ENCODE data around the gene STAB1. TPM values are rescaled to one million over a fixed set of nuclear protein-coding genes. Genes with fewer than 3 reads are reported as not detected.

Gene STAB1
- total and polyA plus RNA-seq, 2 donors (not counting 1 experiment from before 2014, with no cell fraction given) = under 0.01 to 0.09 TPM

- Histone ChIP-seq H3K9ac (ENCODE audit: insufficient read depth, low read length) (no peak overlapping the region), H3K79me2 (ENCODE audit: control insufficient read depth, insufficient read depth, low read length) (no peaks in the 10 kb centered on the region), H3K27me3 (ENCODE audit: control insufficient read depth, insufficient read depth, low read length) (no peaks in the 10 kb centered on the region), H2AFZ (ENCODE audit: low read length) (no peak overlapping the region), H3K4me3 (replicated peaks in 1 of 4; ENCODE audit: control extremely low read depth in 1 of 4, insufficient read depth in 1 of 4, low read depth in 3 of 4, low read length in 4 of 4) (no peak overlapping the region), H3K9me3 (ENCODE audit: control insufficient read depth, insufficient read depth, low read depth, low read length) (no peaks in the 10 kb centered on the region), H3K36me3 (ENCODE audit: control insufficient read depth, insufficient read depth, low read length) (peaks cover 11% of the 10 kb centered on the region), H3K4me2 (ENCODE audit: extremely low read depth, insufficient read depth, low read length) (no peak overlapping the region), H3K27ac (ENCODE audit: insufficient read depth, low read length) (no peak overlapping the region), H4K20me1 (ENCODE audit: control insufficient read depth, extremely low read depth, insufficient read depth, low read length) (no peaks in the 10 kb centered on the region), H3K4me1 (ENCODE audit: control insufficient read depth, extremely low read depth, insufficient read depth, low read length) (no peaks in the 10 kb centered on the region)
- no peak for TF ChIP-seq EZH2 (IDR thresholded peaks at IDR 0.05; ENCODE audit: low read length, missing control alignments)
- TF ChIP-seq, protein P1, sequence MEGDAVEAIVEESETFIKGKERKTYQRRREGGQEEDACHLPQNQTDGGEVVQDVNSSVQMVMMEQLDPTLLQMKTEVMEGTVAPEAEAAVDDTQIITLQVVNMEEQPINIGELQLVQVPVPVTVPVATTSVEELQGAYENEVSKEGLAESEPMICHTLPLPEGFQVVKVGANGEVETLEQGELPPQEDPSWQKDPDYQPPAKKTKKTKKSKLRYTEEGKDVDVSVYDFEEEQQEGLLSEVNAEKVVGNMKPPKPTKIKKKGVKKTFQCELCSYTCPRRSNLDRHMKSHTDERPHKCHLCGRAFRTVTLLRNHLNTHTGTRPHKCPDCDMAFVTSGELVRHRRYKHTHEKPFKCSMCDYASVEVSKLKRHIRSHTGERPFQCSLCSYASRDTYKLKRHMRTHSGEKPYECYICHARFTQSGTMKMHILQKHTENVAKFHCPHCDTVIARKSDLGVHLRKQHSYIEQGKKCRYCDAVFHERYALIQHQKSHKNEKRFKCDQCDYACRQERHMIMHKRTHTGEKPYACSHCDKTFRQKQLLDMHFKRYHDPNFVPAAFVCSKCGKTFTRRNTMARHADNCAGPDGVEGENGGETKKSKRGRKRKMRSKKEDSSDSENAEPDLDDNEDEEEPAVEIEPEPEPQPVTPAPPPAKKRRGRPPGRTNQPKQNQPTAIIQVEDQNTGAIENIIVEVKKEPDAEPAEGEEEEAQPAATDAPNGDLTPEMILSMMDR (conservative IDR thresholded peaks at IDR 0.05 in 1 of 2, IDR thresholded peaks at IDR 0.05 in 1 of 2; ENCODE audit: low read depth in 1 of 2, low read length in 2 of 2) = no peak
- no peak for DNase-seq (ENCODE audit: low read depth in 2 of 2)
Measured at GRCh38 chr3:52554026-52554755, 59.1 kb downstream of the STAB1 start.

DNA sequence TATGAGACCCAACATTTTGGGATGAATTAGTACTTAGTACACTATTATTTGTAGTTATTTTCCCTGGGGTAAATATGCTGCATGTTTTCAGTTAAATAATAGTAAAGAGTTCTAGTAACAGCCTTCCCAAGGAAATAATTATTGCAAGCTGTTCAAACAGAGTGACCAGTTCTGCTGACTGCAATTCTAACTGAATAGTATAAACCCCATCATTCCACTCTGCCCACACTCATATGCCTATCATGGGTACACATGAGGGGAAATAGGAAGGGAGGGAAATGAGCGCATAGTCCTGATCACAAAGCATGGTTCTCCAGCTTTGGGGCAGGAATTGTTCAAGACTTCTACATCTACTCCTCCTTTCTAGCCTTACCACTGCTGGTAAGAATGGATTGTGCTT lies 59.9 kb downstream of the STAB1 start:
- Histone ChIP-seq H2AFZ (ENCODE audit: low read length) (no peak overlapping the region), H3K27me3 (ENCODE audit: control insufficient read depth, insufficient read depth, low read length) (no peaks in the 10 kb centered on the region)

More for the DNA sequence above, 59.9 kb downstream of the STAB1 start:
- Histone ChIP-seq H3K9ac (ENCODE audit: insufficient read depth, low read length) (no peak overlapping the region), H3K4me1 (ENCODE audit: control insufficient read depth, extremely low read depth, insufficient read depth, low read length) (no peaks in the 10 kb centered on the region), H4K20me1 (ENCODE audit: control insufficient read depth, extremely low read depth, insufficient read depth, low read length) (no peaks in the 10 kb centered on the region), H3K36me3 (ENCODE audit: control insufficient read depth, insufficient read depth, low read length) (peaks cover 11% of the 10 kb centered on the region), H3K4me3 (replicated peaks in 1 of 4; ENCODE audit: control extremely low read depth in 1 of 4, insufficient read depth in 1 of 4, low read depth in 3 of 4, low read length in 4 of 4) (no peak overlapping the region), H3K9me3 (ENCODE audit: control insufficient read depth, insufficient read depth, low read depth, low read length) (no peaks in the 10 kb centered on the region), H3K27ac (ENCODE audit: insufficient read depth, low read length) (no peak overlapping the region), H3K4me2 (ENCODE audit: extremely low read depth, insufficient read depth, low read length) (no peak overlapping the region), H3K79me2 (ENCODE audit: control insufficient read depth, insufficient read depth, low read length) (no peaks in the 10 kb centered on the region)
- TF ChIP-seq, protein P1 (conservative IDR thresholded peaks at IDR 0.05 in 1 of 2, IDR thresholded peaks at IDR 0.05 in 1 of 2; ENCODE audit: low read depth in 1 of 2, low read length in 2 of 2) = no peak
- no peak for TF ChIP-seq EZH2 (IDR thresholded peaks at IDR 0.05; ENCODE audit: low read length, missing control alignments)
- no peak for DNase-seq (ENCODE audit: low read depth in 2 of 2)
